Measurements from ENCODE around the gene ATRIP.

ATRIP gene

GRCh38 chr3:48505146-48505545 is 58.6 kb downstream of the ATRIP start:
- no peak for DNase-seq

GRCh38 chr3:48505968-48506504 is 59.5 kb downstream of the ATRIP start:
- DNase-seq: no peak

- peak; percentile 74 for DNase-seq
These were observed 60.9 kb downstream of the ATRIP start for GRCh38 chr3:48507256-48508061.

GRCh38 chr3:48511551-48511950 is 65.0 kb downstream of the ATRIP start:
- DNase-seq: no peak

- DNase-seq: no peak
These were observed 68.1 kb downstream of the ATRIP start for GRCh38 chr3:48514431-48515227.
